Ascending aorta (tissue), 2 donors: ENCODE data around the gene ZBTB16. TPM values are rescaled to one million over a fixed set of nuclear protein-coding genes. Genes with fewer than 3 reads are reported as not detected.

ENCODE experiments used
- DNase-seq, 2 donors: peaks; one replicate each; pipeline ENCODE4 v3.0.0-alpha.2; 2019; ENCODE audit warnings: low spot score in 2 of 2
- H3K27ac ChIP-seq, 2 donors: fragments of 200-600 bp; sonication (generic); one replicate each; pipeline ENCODE4 v1.5.1; 2016 to 2017; ENCODE audit warnings: mild to moderate bottlenecking in 1 of 2
- H3K27me3 ChIP-seq: fragments of 200-600 bp; sonication (generic); one replicate; pipeline ENCODE4 v1.5.1; 2017
- H3K36me3 ChIP-seq, 2 donors: fragments of 200-600 bp; sonication (generic); one replicate each; pipeline ENCODE4 v1.5.1; 2016
- H3K4me1 ChIP-seq, 2 donors: fragments of 200-600 bp; sonication (generic); one replicate each; pipeline ENCODE4 v1.5.1; 2016 to 2017; ENCODE audit warnings: mild to moderate bottlenecking in 1 of 2
- H3K4me3 ChIP-seq, 2 donors: fragments of 200-600 bp; sonication (generic); one replicate each; pipeline ENCODE4 v1.5.1; 2016 to 2017; ENCODE audit warnings: mild to moderate bottlenecking in 1 of 2
- H3K9me3 ChIP-seq, 2 donors: fragments of 200-600 bp; sonication (generic); one replicate each; pipeline ENCODE4 v1.5.1; 2016
- intact Hi-C: fragments of 100-400 bp; cut with DNase I; formaldehyde crosslinking; loops from one replicate; pipeline ENCODE4 v1.15.1; 2023
- total RNA-seq: library from RNA; depleted of rRNA; stranded (reverse); fragments of >200 nt; gene quantifications from one replicate; pipeline ENCODE4 v1.1.0, GENCODE V29; 2016
- TF ChIP-seq, protein P1 (sequence below), 3 experiments: fragments of 200-600 bp in 2 of 3; fragments of 450-650 bp in 1 of 3; sonication (generic) in 2 of 3; IDR thresholded peaks; one replicate each; pipeline ENCODE4 v1.5.1; 2016 to 2019; ENCODE audit warnings: antibody characterized with exemption in 3 of 3, mild to moderate bottlenecking in 1 of 3, moderate library complexity in 1 of 3

Gene ZBTB16
- total RNA-seq, 1 donor from 2014 or later: 344 TPM

DNA sequence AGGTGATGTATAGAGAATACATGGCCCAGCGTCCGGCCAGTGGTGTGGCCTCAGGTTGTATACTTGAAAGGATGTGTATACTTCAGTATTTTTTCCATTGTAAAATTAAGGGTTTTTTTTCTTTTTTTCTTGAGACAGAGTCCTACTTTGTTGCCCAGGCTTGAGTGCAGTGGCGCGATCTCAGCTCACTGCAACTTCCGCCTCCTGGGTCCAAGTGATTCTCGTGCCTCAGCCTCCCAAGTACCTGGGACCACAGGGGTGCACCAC lies 15.8 kb downstream of the ZBTB16 start:
- Histone ChIP-seq H3K9me3 (no peaks in the 10 kb centered on the region), H3K4me3 (peak overlapping the region; percentile 51 to 60), H3K4me1 (peaks cover 54 to 87% of the 10 kb centered on the region in 2 donors), H3K36me3 (peaks cover 46 to 80% of the 10 kb centered on the region in 2 donors), H3K27ac (peak overlapping the region; percentile 89 to 93), H3K27me3 (no peaks in the 10 kb centered on the region)
- TF ChIP-seq, protein P1, sequence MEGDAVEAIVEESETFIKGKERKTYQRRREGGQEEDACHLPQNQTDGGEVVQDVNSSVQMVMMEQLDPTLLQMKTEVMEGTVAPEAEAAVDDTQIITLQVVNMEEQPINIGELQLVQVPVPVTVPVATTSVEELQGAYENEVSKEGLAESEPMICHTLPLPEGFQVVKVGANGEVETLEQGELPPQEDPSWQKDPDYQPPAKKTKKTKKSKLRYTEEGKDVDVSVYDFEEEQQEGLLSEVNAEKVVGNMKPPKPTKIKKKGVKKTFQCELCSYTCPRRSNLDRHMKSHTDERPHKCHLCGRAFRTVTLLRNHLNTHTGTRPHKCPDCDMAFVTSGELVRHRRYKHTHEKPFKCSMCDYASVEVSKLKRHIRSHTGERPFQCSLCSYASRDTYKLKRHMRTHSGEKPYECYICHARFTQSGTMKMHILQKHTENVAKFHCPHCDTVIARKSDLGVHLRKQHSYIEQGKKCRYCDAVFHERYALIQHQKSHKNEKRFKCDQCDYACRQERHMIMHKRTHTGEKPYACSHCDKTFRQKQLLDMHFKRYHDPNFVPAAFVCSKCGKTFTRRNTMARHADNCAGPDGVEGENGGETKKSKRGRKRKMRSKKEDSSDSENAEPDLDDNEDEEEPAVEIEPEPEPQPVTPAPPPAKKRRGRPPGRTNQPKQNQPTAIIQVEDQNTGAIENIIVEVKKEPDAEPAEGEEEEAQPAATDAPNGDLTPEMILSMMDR (IDR thresholded peaks at IDR 0.05): no peak
- DNase-seq: no peak
- intact Hi-C loops: loop anchor here (5.0 kb wide), 1 partner anchor 107 kb away; no protein-coding TSS in a partner anchor

DNA sequence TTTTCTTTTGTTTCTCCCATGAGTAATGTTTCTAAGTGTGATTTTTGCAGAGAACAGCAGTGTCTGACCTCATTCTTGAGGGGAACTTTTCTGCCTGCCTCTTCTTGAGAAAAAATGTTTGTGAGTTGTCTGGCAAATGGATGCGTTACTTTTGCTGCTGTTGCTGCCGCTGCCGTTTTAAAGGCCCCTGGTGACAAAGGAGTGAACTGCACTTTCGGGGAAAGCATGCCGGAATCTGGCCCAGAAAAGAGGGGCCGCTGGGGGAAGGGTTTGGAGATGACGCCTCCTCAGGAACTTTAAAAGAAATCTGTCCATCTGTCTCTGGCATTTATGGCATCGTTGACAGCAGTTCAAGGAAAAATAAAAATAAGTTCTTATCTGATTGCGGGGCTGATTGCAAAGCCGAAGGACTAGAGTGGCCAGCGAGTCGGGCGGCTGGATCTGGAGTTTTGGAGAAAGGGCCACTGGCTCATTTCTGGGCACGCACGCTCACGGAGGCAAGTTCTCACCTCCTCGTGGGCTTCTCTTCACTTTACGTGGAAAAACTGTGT lies 16.5 kb downstream of the ZBTB16 start:
- H3K4me1 ChIP-seq: peaks cover 58 to 87% of the 10 kb centered on the region in 2 donors
- TF ChIP-seq, protein P1 (IDR thresholded peaks at IDR 0.05): peak; percentile 68 to 76 (median 74)
- DNase-seq: peak in 1 of 2 donors; percentile 82
- H3K36me3 ChIP-seq: peaks cover 42 to 76% of the 10 kb centered on the region in 2 donors
- H3K27ac ChIP-seq: peak overlapping the region; percentile 89 to 93
- no peaks in the 10 kb centered on the region for H3K27me3 ChIP-seq
- H3K4me3 ChIP-seq: peak overlapping the region; percentile 51 to 60
- no peaks in the 10 kb centered on the region for H3K9me3 ChIP-seq
- intact Hi-C loops: loop anchor here (5.0 kb wide), 1 partner anchor 106 kb away; no protein-coding TSS in a partner anchor

DNA sequence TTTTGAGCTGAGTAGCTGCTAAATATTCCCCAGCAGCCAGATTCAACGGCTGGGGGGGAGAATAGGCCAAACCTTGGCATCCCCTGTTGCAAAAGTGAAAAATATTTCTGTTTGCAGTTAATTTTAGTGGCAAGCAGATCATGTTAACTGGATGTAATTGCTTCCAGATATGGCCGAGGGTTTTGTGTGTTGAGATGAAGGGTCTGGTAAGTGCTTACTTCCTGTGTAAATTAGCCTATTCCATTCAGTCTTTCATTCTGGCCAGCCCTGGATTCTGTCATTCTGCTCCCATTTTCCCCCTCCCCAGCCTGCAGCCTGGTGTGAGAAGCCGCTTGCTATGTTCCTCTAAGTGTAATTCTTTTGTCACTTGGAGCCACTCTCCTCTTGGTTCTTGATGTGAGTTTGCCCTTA lies 17.4 kb downstream of the ZBTB16 start:
- intact Hi-C loops: loop anchor here (5.0 kb wide), 1 partner anchor 105 kb away; no protein-coding TSS in a partner anchor
- TF ChIP-seq, protein P1 (IDR thresholded peaks at IDR 0.05): no peak
- Histone ChIP-seq H3K9me3 (no peaks in the 10 kb centered on the region), H3K4me3 (peak overlapping the region; percentile 51 to 60), H3K4me1 (peaks cover 61 to 90% of the 10 kb centered on the region in 2 donors), H3K27me3 (no peaks in the 10 kb centered on the region), H3K36me3 (peaks cover 42 to 69% of the 10 kb centered on the region in 2 donors), H3K27ac (peak overlapping the region; percentile 89 to 93)
- DNase-seq: no peak

DNA sequence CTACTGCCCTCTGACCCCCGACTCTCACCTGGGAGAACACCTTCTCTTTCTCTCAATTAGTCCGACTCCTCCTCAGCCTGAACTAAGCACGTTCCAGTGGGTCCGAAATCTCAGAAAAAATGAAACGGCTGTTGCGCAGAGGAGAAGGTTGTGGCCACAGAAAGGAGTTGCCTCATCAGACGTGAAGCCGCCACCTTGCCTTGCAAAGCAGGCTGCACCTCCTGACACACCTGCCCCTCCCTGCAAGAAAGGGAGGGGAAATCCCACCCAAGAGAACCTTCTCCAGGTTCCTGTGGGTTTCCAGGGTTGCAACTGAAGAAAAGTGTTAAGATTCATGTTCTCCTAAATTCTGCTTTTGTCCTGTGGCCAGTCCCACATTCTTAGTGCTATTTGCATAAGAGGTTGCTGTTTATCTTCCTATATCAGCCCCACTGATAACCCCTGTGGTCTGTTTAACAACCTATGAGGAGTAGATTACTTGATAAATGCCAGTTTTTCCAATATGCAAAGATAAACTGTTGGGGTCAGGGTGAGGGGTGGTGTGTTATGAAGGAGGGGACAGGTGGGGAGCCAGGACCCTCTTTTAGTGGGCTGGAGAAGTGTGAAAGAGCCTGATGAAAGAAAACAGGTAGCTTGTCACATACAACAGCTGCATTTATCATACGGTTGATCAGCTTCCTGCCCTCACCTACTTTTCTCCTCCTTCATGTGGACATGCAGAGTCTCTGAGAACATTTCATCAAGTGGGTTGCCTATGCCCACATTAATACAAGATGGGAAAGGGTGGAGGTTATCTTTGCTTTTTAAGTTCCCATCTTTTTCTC lies 18.2 kb downstream of the ZBTB16 start:
- H3K9me3 ChIP-seq: no peaks in the 10 kb centered on the region
- H3K4me3 ChIP-seq: peak overlapping the region; percentile 1 to 60
- peaks cover 37 to 69% of the 10 kb centered on the region in 2 donors for H3K36me3 ChIP-seq
- intact Hi-C loops: loop anchor here (5.0 kb wide), 1 partner anchor 105 kb away; no protein-coding TSS in a partner anchor
- TF ChIP-seq, protein P1 (IDR thresholded peaks at IDR 0.05): no peak
- H3K4me1 ChIP-seq: peaks cover 58 to 92% of the 10 kb centered on the region in 2 donors
- no peaks in the 10 kb centered on the region for H3K27me3 ChIP-seq
- DNase-seq: no peak
- peak overlapping the region; percentile 89 to 93 for H3K27ac ChIP-seq

DNA sequence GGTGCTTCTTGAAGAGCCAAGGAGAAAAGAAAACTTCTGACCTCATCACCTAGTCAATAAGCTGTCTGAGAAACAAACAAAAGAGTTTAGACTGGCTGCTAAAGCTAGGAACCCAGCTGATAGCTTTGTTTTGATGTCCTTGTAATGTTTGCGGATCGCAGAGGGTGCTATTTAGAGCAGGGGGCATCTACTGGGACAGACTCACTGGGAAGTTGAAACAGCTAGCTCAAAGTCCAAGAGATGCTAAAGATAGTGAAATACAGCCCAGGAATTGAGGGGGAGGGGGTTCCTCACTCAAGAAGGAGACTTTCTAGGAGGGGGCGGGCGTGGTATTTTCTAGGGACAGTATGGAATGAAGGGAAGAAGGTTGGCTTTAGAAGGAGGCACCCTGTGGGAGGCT lies 18.9 kb downstream of the ZBTB16 start:
- no peaks in the 10 kb centered on the region for H3K9me3 ChIP-seq
- no peak for DNase-seq
- H3K36me3 ChIP-seq: peaks cover 39 to 73% of the 10 kb centered on the region in 2 donors
- peak overlapping the region; percentile 89 to 93 for H3K27ac ChIP-seq
- TF ChIP-seq, protein P1 (IDR thresholded peaks at IDR 0.05): no peak
- no peaks in the 10 kb centered on the region for H3K27me3 ChIP-seq
- intact Hi-C loops: loop anchor here (5.0 kb wide), 1 partner anchor 104 kb away; no protein-coding TSS in a partner anchor
- H3K4me3 ChIP-seq: peak overlapping the region in 1 of 2 donors; percentile 60
- peaks cover 62 to 94% of the 10 kb centered on the region in 2 donors for H3K4me1 ChIP-seq
